Cardiac fibroblast (primary cell): ENCODE data around the gene FAM13A.

Experiments used
- DNase-seq, 2 donors: peaks; one replicate each; pipeline versions ENCODE4 v3.0.0 to v3.0.0-alpha.2; 2010; ENCODE audit warnings: low read depth in 2 of 2
- H3K4me3 ChIP-seq, 2 donors: replicated peaks in 1 of 2; 1 replicate in 1 of 2; 2 replicates in 1 of 2; pipeline ENCODE4 v1.5.1; 2011; ENCODE audit warnings: low read depth in 2 of 2, low read length in 2 of 2, mild to moderate bottlenecking in 2 of 2, moderate library complexity in 1 of 2
- TF ChIP-seq, protein P1 (sequence below): IDR thresholded peaks from one replicate; pipeline ENCODE4 v1.5.1; 2011; ENCODE audit warnings: low read depth, mild to moderate bottlenecking, low read length, inconsistent platforms

Gene FAM13A

DNA sequence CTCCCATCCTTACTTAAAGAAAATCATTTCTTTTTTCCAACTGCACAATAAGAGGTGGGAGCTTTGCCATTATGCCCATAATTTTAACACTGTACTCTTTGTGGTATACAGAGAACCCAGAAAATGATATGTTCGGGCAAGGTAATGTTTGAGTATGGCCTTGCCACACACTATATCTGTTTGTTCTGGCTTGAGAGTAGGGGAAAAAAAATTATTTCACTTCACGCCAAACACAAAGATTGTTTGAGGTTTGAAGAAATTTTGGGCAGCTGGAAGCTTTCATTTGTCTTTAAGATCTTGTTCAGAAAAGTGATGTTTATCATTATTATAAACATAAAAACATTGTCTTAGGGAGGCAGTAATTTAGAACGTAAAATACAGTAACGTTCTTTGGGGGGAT lies 244.0 kb downstream of the FAM13A start:
- no peak for DNase-seq
- no peak overlapping the region for H3K4me3 ChIP-seq
- TF ChIP-seq, protein P1, sequence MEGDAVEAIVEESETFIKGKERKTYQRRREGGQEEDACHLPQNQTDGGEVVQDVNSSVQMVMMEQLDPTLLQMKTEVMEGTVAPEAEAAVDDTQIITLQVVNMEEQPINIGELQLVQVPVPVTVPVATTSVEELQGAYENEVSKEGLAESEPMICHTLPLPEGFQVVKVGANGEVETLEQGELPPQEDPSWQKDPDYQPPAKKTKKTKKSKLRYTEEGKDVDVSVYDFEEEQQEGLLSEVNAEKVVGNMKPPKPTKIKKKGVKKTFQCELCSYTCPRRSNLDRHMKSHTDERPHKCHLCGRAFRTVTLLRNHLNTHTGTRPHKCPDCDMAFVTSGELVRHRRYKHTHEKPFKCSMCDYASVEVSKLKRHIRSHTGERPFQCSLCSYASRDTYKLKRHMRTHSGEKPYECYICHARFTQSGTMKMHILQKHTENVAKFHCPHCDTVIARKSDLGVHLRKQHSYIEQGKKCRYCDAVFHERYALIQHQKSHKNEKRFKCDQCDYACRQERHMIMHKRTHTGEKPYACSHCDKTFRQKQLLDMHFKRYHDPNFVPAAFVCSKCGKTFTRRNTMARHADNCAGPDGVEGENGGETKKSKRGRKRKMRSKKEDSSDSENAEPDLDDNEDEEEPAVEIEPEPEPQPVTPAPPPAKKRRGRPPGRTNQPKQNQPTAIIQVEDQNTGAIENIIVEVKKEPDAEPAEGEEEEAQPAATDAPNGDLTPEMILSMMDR = no peak

DNA sequence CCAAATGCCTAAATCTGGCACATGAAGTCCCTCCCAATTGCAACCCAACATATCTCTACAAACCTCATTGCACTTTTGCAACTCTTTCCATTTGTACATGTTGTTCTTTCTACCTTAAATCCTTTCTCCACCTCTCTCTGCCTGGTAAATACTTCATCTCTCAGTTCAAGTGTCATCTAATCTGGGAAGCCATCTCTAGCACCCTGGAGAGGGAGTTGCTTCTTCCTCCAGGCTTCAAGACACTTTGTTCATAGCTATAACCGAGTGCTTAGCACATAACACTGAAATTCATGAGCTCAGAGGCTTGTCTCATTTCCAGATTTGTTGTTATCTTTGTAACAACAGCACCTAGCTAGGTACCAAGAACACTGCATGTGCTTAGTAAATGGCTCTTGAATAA lies 244.6 kb downstream of the FAM13A start:
- H3K4me3 ChIP-seq = no peak overlapping the region
- no peak for DNase-seq
- TF ChIP-seq, protein P1 = no peak

DNA sequence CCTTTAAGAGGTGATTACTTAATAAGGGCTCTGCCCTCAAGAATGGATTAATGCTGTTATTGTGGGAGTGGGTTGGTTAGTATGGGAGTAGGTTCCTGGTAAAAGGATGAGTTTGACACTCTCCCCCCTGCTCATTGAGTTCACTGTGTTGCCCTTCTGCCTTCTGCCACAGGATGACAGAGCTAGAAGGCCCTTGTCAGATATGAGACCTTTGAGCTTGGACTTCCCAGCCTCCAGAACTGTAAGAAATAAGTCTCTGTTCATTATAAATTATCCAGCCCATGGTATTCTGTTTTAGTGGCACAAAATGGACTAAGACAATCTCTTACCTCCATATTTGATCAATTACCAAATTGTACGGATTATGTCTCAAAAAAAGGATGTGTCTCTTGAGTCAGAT lies 245.1 kb downstream of the FAM13A start:
- TF ChIP-seq, protein P1 = no peak
- no peak for DNase-seq
- no peak overlapping the region for H3K4me3 ChIP-seq

DNA sequence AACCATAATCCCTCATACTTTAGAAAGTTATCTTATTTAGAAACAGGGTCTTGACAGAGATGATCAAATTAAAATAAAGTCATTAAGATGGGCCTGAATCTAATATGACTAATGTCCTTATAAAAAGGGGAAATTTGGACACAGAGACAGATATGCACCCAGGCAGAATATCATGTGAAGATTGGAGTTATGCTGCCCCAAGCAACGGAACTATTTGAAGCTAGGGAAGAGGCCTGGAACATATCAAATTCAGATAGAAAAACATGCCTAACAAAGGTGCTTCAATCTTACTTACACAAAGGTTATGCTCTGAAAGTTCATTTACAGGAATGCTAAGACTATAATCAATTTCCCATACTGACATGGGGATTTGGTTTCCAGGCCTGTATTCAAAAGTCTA lies 246.7 kb downstream of the FAM13A start:
- TF ChIP-seq, protein P1 = no peak
- no peak for DNase-seq
- no peak overlapping the region for H3K4me3 ChIP-seq

DNA sequence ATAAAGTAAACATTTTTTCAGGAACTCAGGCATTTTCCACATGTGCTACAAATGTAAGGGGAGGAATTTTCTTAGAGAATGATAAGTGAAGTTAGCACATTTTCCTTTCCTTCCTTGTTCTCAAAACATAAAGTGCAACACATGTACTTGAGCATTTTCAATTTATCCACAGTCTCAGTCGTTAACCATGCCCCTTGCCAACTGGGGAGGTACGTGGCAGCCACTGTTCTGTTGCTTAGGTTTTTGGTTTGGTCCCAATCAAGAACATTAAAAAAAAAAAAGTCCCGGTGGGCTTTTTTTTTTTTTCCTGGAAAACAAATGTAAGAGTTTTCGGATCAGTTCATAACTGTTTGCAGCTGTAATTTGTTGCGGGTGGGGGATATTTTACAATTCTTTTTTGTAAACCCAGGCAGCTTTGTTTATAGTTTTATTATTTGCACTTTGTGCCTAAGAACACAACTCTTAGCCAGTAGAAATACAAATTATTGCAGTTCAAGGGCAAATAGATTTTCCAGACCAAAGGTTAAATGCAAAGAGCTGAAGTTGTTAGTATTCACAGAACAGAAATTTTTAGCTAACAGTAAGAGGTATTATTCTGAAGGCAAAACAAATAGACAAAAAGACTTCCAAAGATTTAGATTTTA lies 247.3 kb downstream of the FAM13A start:
- DNase-seq = peak in 1 of 2 donors; percentile 42
- no peak overlapping the region for H3K4me3 ChIP-seq
- TF ChIP-seq, protein P1 = no peak

DNA sequence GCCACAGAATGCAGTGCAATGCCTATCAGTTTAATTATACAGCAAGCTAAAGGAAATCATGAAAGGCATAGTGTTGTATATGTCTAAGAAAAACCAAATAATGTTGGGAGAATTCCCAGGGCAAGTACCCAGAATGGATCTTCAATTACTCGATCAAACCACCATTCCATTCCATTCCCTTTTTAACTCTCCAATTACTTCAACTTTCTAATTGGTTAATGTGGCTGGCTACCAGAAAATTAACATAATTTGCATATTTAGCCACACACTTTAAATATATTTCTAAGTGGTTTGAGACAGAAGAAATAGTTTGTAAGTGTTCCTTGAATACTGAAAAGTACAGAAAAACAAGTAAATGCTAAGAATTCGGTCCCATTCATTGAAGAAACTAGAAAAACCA lies 247.9 kb downstream of the FAM13A start:
- TF ChIP-seq, protein P1 = no peak
- no peak overlapping the region for H3K4me3 ChIP-seq
- DNase-seq = no peak

DNA sequence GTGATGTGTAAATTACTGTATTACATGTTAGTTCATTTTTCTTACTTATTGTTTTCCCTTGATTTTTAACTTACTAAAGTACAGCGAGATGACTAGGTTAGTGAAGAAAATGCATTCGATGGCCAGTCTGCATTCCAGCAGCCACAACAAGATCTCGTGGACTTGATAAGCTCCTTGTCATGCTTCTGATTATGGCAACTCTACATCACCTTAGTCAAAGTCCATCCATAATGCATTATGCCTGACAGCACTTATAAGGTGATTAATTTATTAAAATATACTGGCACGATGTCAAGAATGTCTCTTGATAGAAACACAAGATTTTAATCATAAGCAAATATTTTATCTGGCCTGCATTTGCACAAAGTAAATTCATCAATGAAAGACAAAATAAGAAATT lies 249.5 kb downstream of the FAM13A start:
- DNase-seq = no peak
- H3K4me3 ChIP-seq = no peak overlapping the region
- TF ChIP-seq, protein P1 = no peak
